Peyer's patch (tissue), 4 donors: ENCODE results near the gene OR2T8. TPM values are rescaled to one million over a fixed set of nuclear protein-coding genes. Genes with fewer than 3 reads are reported as not detected.
"Not testable (repeated sequence)": the region's sequence is repeated elsewhere in the genome, so short reads cannot be mapped to it uniquely, and the experiment has no call there.

Source experiments
- DNase-seq, 3 donors: peaks; one replicate each; pipeline ENCODE4 v3.0.0-alpha.2; 2017 to 2019
- H3K27ac ChIP-seq, 4 donors: fragments of 200-600 bp; sonication (generic); one replicate each; pipeline ENCODE4 v1.5.1; 2016 to 2019
- H3K27me3 ChIP-seq, 2 donors: fragments of 200-600 bp; sonication (generic); one replicate each; pipeline ENCODE4 v1.5.1; 2019
- H3K36me3 ChIP-seq, 3 donors: fragments of 200-600 bp; sonication (generic); one replicate each; pipeline ENCODE4 v1.5.1; 2016 to 2019
- H3K4me1 ChIP-seq, 4 donors: fragments of 200-600 bp; sonication (generic); one replicate each; pipeline ENCODE4 v1.5.1; 2016 to 2019
- H3K4me3 ChIP-seq, 4 donors: fragments of 200-600 bp; sonication (generic); 1 replicate in 3 of 4; 2 replicates in 1 of 4; pipeline ENCODE4 v1.5.1; 2016 to 2019; ENCODE audit warnings: mild to moderate bottlenecking in 1 of 4
- H3K9me3 ChIP-seq, 4 donors: fragments of 200-600 bp; sonication (generic); one replicate each; pipeline ENCODE4 v1.5.1; 2016 to 2019; ENCODE audit warnings: mild to moderate bottlenecking in 1 of 4
- CTCF ChIP-seq, 6 experiments: fragments of 450-650 bp in 4 of 6; fragments of 200-600 bp in 2 of 6; sonication (generic) in 1 of 6; IDR thresholded peaks; one replicate each; pipeline ENCODE4 v1.5.1; 2017 to 2019; ENCODE audit warnings: antibody characterized with exemption in 6 of 6, mild to moderate bottlenecking in 3 of 6, moderate library complexity in 1 of 6
- POLR2A ChIP-seq, 2 donors: fragments of 450-650 bp; IDR thresholded peaks; one replicate each; pipeline ENCODE4 v1.5.1; 2017; ENCODE audit warnings: antibody characterized with exemption in 2 of 2, mild to moderate bottlenecking in 2 of 2, moderate library complexity in 2 of 2
- total RNA-seq, 4 donors: library from RNA; depleted of rRNA; stranded (reverse); fragments of >200 nt; gene quantifications; one replicate each; pipeline ENCODE4 v1.1.0, GENCODE V29; 2016

The OR2T8 gene
- total RNA-seq, 4 donors from 2014 or later: not detected

- peak in 1 of 3 donors; percentile 37 for DNase-seq
- H3K27me3 ChIP-seq: no peaks in the 10 kb centered on the region
- no peak overlapping the region for H3K27ac ChIP-seq
- peaks cover 0 to 6% (median 0%) of the 10 kb centered on the region in 4 donors for H3K9me3 ChIP-seq
- H3K4me1 ChIP-seq: no peaks in the 10 kb centered on the region
- no peak for TF ChIP-seq CTCF (IDR thresholded peaks at IDR 0.05)
- TF ChIP-seq POLR2A (IDR thresholded peaks at IDR 0.05): no peak
- H3K4me3 ChIP-seq: no peak overlapping the region
- no peaks in the 10 kb centered on the region for H3K36me3 ChIP-seq
Measured at GRCh38 chr1:247935781-247936180, 15.7 kb downstream of the OR2T8 start.

DNA sequence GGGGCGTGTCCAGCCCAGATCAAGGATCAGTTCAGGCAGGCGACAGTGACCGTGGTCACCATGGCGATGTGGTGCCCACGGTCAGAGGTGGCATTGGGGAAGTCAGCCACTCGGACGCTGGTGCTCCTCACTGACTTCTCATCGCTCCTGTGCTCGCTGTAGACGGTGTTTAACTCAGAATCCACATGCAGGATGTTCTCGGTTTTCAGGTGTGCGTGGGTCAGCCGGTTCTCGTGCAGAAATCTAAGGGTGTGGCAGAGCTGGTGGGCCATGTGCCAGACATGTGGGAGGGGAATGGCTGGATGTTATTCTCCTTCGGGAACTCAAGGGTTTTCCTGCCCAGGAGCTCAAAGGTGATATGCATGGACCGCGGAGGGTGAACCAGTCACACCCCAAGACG lies 16.4 kb downstream of the OR2T8 start:
- TF ChIP-seq CTCF (IDR thresholded peaks at IDR 0.05) (no peak), POLR2A (IDR thresholded peaks at IDR 0.05) (no peak)

GRCh38 chr1:247936965-247937734 lies 17.1 kb downstream of the OR2T8 start:
- not testable (repeated sequence) for H3K27me3 ChIP-seq, H3K4me1 ChIP-seq, H3K36me3 ChIP-seq, H3K9me3 ChIP-seq
- Histone ChIP-seq H3K4me3 (peak overlapping the region; percentile 29 to 51 (median 33)), H3K27ac (peak overlapping the region in 2 of 4 donors; percentile 43 to 49)
- TF ChIP-seq CTCF (IDR thresholded peaks at IDR 0.05): peak; percentile 20 to 78 (median 38)
- peak; percentile 61 to 93 (median 70) for DNase-seq

More for the DNA sequence above, 16.4 kb downstream of the OR2T8 start:
- peak in 1 of 3 donors; percentile 32 for DNase-seq
- Histone ChIP-seq H3K27ac (no peak overlapping the region), H3K36me3 (no peaks in the 10 kb centered on the region), H3K4me1 (no peaks in the 10 kb centered on the region), H3K9me3 (peaks cover 0 to 6% (median 0%) of the 10 kb centered on the region in 4 donors), H3K27me3 (no peaks in the 10 kb centered on the region), H3K4me3 (no peak overlapping the region)

DNA sequence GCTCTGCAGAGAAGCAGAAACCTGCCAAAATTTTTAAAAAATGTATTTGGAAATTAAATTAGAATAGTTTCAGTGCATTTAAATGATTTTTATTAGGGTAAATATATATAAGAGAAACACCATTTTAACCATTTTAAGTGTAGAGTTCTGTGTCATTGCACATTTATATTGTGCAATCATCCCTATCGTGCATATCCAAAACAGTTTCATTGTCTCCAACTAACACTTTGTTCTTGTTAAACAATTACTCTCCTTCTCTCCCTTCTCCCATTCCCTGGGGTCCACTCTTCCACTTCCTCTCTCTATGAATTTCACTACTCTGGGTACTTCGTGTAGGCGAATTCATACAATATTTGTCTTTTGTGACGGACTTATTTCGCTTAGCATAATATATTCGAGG lies 22.6 kb downstream of the OR2T8 start:
- Histone ChIP-seq H3K4me1 (no peaks in the 10 kb centered on the region), H3K9me3 (no peaks in the 10 kb centered on the region), H3K27ac (no peak overlapping the region), H3K4me3 (no peak overlapping the region), H3K27me3 (no peaks in the 10 kb centered on the region), H3K36me3 (no peaks in the 10 kb centered on the region)
- TF ChIP-seq CTCF (IDR thresholded peaks at IDR 0.05): no peak
- TF ChIP-seq POLR2A (IDR thresholded peaks at IDR 0.05): no peak
- DNase-seq: no peak

DNA sequence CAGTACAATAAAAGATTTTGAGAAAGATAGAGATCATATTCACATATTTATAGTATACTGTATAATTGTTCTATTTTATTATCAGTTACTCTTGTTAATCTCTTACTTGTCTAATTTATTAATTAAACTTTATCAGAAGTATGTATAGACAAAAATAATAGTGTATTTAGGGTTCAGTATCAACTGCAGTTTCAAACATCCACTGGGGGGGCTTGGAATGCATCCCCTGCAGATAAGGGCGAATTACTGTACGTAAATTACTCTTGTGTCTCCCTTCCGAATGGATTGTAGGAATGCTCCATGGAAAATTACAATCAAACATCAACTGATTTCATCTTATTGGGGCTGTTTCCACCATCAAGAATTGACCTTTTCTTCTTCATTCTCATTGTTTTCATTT lies 28.5 kb downstream of the OR2T8 start, which contains the start of gene OR2L8:
Gene OR2L8, plus strand, starts transcription at position 301 of the 400 bp plus-strand sequence. Its CDS starts 0 bp downstream, at position 301.
- no peak within 1 kb of the TSS for H3K27ac ChIP-seq
- TF ChIP-seq POLR2A (IDR thresholded peaks at IDR 0.05) (no peak), CTCF (IDR thresholded peaks at IDR 0.05) (no peak)
- no peak for DNase-seq
- peaks cover 0 to 2% (median 0%) of the 10 kb centered on the region in 4 donors for H3K9me3 ChIP-seq
- no peak within 1 kb of the TSS for H3K4me3 ChIP-seq
- H3K27me3 ChIP-seq: no peaks in the 10 kb centered on the region
- no peaks in the 10 kb centered on the region for H3K36me3 ChIP-seq
- H3K4me1 ChIP-seq: no peaks in the 10 kb centered on the region
